HG03159 (cell line): Measurements from ENCODE around the gene KCNK16.

Experiments used
- ATAC-seq: cut with Tn5 transposase; IDR thresholded peaks from one replicate; pipeline ENCODE4 v1.9.1; 2021; ENCODE audit warnings: mild to moderate bottlenecking, moderate library complexity; ENCODE audit not compliant: unreplicated experiment

KCNK16 gene

GRCh38 chr6:39281312-39281980 lies 41.1 kb downstream of the KCNK16 start:
- no peak for ATAC-seq

- ATAC-seq = no peak
Observed at GRCh38 chr6:39280247-39280731, 42.2 kb downstream of the KCNK16 start.

- no peak for ATAC-seq
Observed at GRCh38 chr6:39279539-39279938, 43.0 kb downstream of the KCNK16 start.

GRCh38 chr6:39276379-39276995 lies 46.0 kb downstream of the KCNK16 start:
- ATAC-seq = no peak

GRCh38 chr6:39274903-39275302 lies 47.6 kb downstream of the KCNK16 start:
- ATAC-seq = no peak

GRCh38 chr6:39274471-39274870 lies 48.0 kb downstream of the KCNK16 start:
- ATAC-seq = no peak

- ATAC-seq = no peak
Observed at GRCh38 chr6:39273406-39273821, 49.1 kb downstream of the KCNK16 start.

- ATAC-seq = no peak
Observed at GRCh38 chr6:39269961-39270360, 52.5 kb downstream of the KCNK16 start.

GRCh38 chr6:39268721-39269120 lies 53.8 kb downstream of the KCNK16 start:
- no peak for ATAC-seq

- no peak for ATAC-seq
Observed at GRCh38 chr6:39268171-39268570, 54.3 kb downstream of the KCNK16 start.

- no peak for ATAC-seq
Observed at GRCh38 chr6:39266782-39267355, 55.6 kb downstream of the KCNK16 start.

- ATAC-seq = no peak
Observed at GRCh38 chr6:39266375-39266774, 56.1 kb downstream of the KCNK16 start.
